CD14-positive monocyte (primary cell): Measurements from ENCODE around the gene PRSS3. TPM values are rescaled to one million over a fixed set of nuclear protein-coding genes. Genes with fewer than 3 reads are reported as not detected.

Experiments used
- DNase-seq, 3 donors: peaks; one replicate each; pipeline ENCODE4 v3.0.0-alpha.2; 2011 to 2022
- H2AFZ ChIP-seq: 2 replicates; pipeline ENCODE4 v1.6.0; 2012; ENCODE audit warnings: mild to moderate bottlenecking, low read depth, low read length, inconsistent platforms; ENCODE audit not compliant: insufficient read depth, poor library complexity, severe bottlenecking
- H3K27ac ChIP-seq, 2 donors: 1 replicate in 1 of 2; 2 replicates in 1 of 2; pipeline ENCODE4 v1.5.1; 2012 to 2013; ENCODE audit warnings: low read length in 2 of 2, control low read depth in 1 of 2, inconsistent platforms in 1 of 2, low read depth in 1 of 2, mild to moderate bottlenecking in 1 of 2
- H3K27me3 ChIP-seq, 2 donors: one replicate each; pipeline versions ENCODE4 v1.6.0 to v1.6.1; 2011 to 2013; ENCODE audit warnings: low read length in 2 of 2; ENCODE audit not compliant: control insufficient read depth in 2 of 2, insufficient read depth in 2 of 2
- H3K36me3 ChIP-seq, 2 donors: replicated peaks in 1 of 2; 1 replicate in 1 of 2; 2 replicates in 1 of 2; pipeline versions ENCODE4 v1.5.1 to v1.6.1; 2012 to 2013; ENCODE audit warnings: low read length in 2 of 2, control low read depth in 1 of 2, inconsistent platforms in 1 of 2, mild to moderate bottlenecking in 1 of 2; ENCODE audit not compliant: insufficient read depth in 2 of 2, control insufficient read depth in 1 of 2
- H3K4me1 ChIP-seq, 2 donors: 1 replicate in 1 of 2; 2 replicates in 1 of 2; pipeline versions ENCODE4 v1.5.1 to v1.6.1; 2012 to 2013; ENCODE audit warnings: low read length in 2 of 2, control low read depth in 1 of 2, inconsistent platforms in 1 of 2, mild to moderate bottlenecking in 1 of 2, moderate library complexity in 1 of 2; ENCODE audit not compliant: insufficient read depth in 2 of 2, control insufficient read depth in 1 of 2
- H3K4me2 ChIP-seq: replicated peaks from 2 replicates; pipeline ENCODE3; 2012; ENCODE audit warnings: low read length, moderate library complexity, mild to moderate bottlenecking; ENCODE audit not compliant: poor library complexity, severe bottlenecking; ENCODE audit errors: extremely low read depth
- H3K4me3 ChIP-seq, 3 experiments: fragments of 200-600 bp in 1 of 3; sonication (generic) in 1 of 3; replicated peaks in 1 of 3; 1 replicate in 2 of 3; 2 replicates in 1 of 3; pipeline ENCODE4 v1.5.1; 2011 to 2013; ENCODE audit warnings: low read length in 3 of 3, mild to moderate bottlenecking in 3 of 3, control low read depth in 2 of 3, low read depth in 2 of 3, inconsistent platforms in 1 of 3, moderate library complexity in 1 of 3
- H3K79me2 ChIP-seq: 2 replicates; pipeline ENCODE4 v1.6.0; 2012; ENCODE audit warnings: mild to moderate bottlenecking, control low read depth, inconsistent platforms, low read length, moderate library complexity; ENCODE audit not compliant: insufficient read depth
- H3K9ac ChIP-seq: 2 replicates; pipeline ENCODE4 v1.6.0; 2017; ENCODE audit warnings: low read length, mild to moderate bottlenecking; ENCODE audit not compliant: insufficient read depth, poor library complexity, severe bottlenecking
- H3K9me3 ChIP-seq, 2 donors: replicated peaks in 1 of 2; 1 replicate in 1 of 2; 2 replicates in 1 of 2; pipeline versions ENCODE4 v1.5.1 to v1.6.1; 2012 to 2013; ENCODE audit warnings: low read length in 2 of 2, control low read depth in 1 of 2; ENCODE audit not compliant: control insufficient read depth in 1 of 2, insufficient read depth in 1 of 2
- H4K20me1 ChIP-seq: 2 replicates; pipeline ENCODE4 v1.6.0; 2012; ENCODE audit warnings: mild to moderate bottlenecking, low read length, control low read depth, moderate library complexity; ENCODE audit not compliant: insufficient read depth
- H3K27ac Mint-ChIP-seq, 7 donors: one replicate each; pipeline ENCODE4 v1.8.0; 2020; ENCODE audit warnings: mild to moderate bottlenecking in 7 of 7, mixed read lengths in 7 of 7, moderate library complexity in 6 of 7, inconsistent platforms in 2 of 7
- H3K27me3 Mint-ChIP-seq, 3 donors: one replicate each; pipeline ENCODE4 v1.8.0; 2021 to 2022; ENCODE audit warnings: low read depth in 3 of 3, mild to moderate bottlenecking in 3 of 3, mixed read lengths in 3 of 3, moderate library complexity in 3 of 3, inconsistent platforms in 1 of 3
- H3K36me3 Mint-ChIP-seq, 2 donors: one replicate each; pipeline ENCODE4 v1.8.0; 2020; ENCODE audit warnings: mixed read lengths in 2 of 2, inconsistent platforms in 1 of 2, mild to moderate bottlenecking in 1 of 2
- H3K4me1 Mint-ChIP-seq: one replicate; pipeline ENCODE4 v1.8.0; 2020; ENCODE audit warnings: mild to moderate bottlenecking, mixed read lengths
- H3K4me3 Mint-ChIP-seq, 2 donors: one replicate each; pipeline ENCODE4 v1.8.0; 2020; ENCODE audit warnings: mild to moderate bottlenecking in 2 of 2, mixed read lengths in 2 of 2, moderate library complexity in 1 of 2
- H3K9me3 Mint-ChIP-seq, 7 donors: one replicate each; pipeline ENCODE4 v1.8.0; 2020 to 2022; ENCODE audit warnings: mixed read lengths in 7 of 7, mild to moderate bottlenecking in 6 of 7, moderate library complexity in 6 of 7, inconsistent platforms in 2 of 7
- CTCF ChIP-seq: fragments of 200-600 bp; IDR thresholded peaks from one replicate; pipeline ENCODE4 v1.8.0; 2022; ENCODE audit warnings: antibody characterized with exemption, mild to moderate bottlenecking
- WGBS: methylation state at CpG from one replicate; pipeline ENCODE4 v1.1.5; 2013; ENCODE audit warnings: missing lambda C conversion rate; ENCODE audit not compliant: insufficient coverage; 5-methylcytosine and 5-hydroxymethylcytosine counted together
- intact Hi-C, 2 donors: fragments of 100-400 bp; cut with micrococcal nuclease; formaldehyde crosslinking; loops; one replicate each; pipeline versions ENCODE4 v1.15.0 to v1.15.1; 2023
- polyA plus RNA-seq, 3 donors: library from polyadenylated mRNA; depleted of rRNA in 1 of 3; unstranded in 2 of 3; stranded (reverse) in 1 of 3; fragments of 300-500 nt in 2 of 3; fragments of >200 nt in 1 of 3; fragmentation: Illumina TruSeq in 2 of 3; gene quantifications; 1 replicate in 2 of 3; 2 replicates in 1 of 3; pipeline ENCODE4 v1.2.3, GENCODE V29; 2012 to 2021

PRSS3 gene
- polyA plus RNA-seq, 3 donors, result not detected

- Mint-ChIP-seq H3K4me3 (no peak overlapping the region), H3K27me3 (peaks cover 4 to 11% (median 9%) of the 10 kb centered on the region in 3 donors)
- intact Hi-C loops, result no loop called here
These were observed 18.8 kb upstream of the PRSS3 start for GRCh38 chr9:33776578-33776977.

GRCh38 chr9:33778700-33779351 is 16.5 kb upstream of the PRSS3 start:
- Histone ChIP-seq H2AFZ (no peak overlapping the region), H3K27ac (no peak overlapping the region), H3K4me3 (no peak overlapping the region), H3K36me3 (no peaks in the 10 kb centered on the region), H3K27me3 (no peaks in the 10 kb centered on the region), H3K4me2 (no peak overlapping the region), H4K20me1 (no peaks in the 10 kb centered on the region), H3K79me2 (no peaks in the 10 kb centered on the region), H3K4me1 (no peaks in the 10 kb centered on the region), H3K9me3 (no peaks in the 10 kb centered on the region), H3K9ac (no peak overlapping the region)
- Mint-ChIP-seq H3K27me3 (peaks cover 6 to 11% (median 9%) of the 10 kb centered on the region in 3 donors), H3K4me1 (peaks cover 11% of the 10 kb centered on the region), H3K4me3 (no peak overlapping the region), H3K36me3 (no peaks in the 10 kb centered on the region), H3K9me3 (peaks cover 0 to 1% (median 0%) of the 10 kb centered on the region in 7 donors), H3K27ac (no peak overlapping the region)
- intact Hi-C loops, result loop anchor here in 1 of 2 donors (2.0 kb wide), 1 partner anchor 40 kb away; no protein-coding TSS in a partner anchor
- peak; percentile 42 to 72 (median 61) for DNase-seq
- TF ChIP-seq CTCF, result peak; percentile 91
- 0% methylated on average over 2 of the region's 6 CpGs for WGBS

More at GRCh38 chr9:33776578-33776977, 18.8 kb upstream of the PRSS3 start:
- H3K9me3 ChIP-seq, result no peaks in the 10 kb centered on the region
- no peak for TF ChIP-seq CTCF
- no peaks in the 10 kb centered on the region for H3K27me3 ChIP-seq
- no peak for DNase-seq
- no peaks in the 10 kb centered on the region for H4K20me1 ChIP-seq
- no peaks in the 10 kb centered on the region for H3K36me3 Mint-ChIP-seq
- H3K79me2 ChIP-seq, result no peaks in the 10 kb centered on the region
- no peak overlapping the region for H3K4me2 ChIP-seq
- H3K4me1 Mint-ChIP-seq, result peaks cover 11% of the 10 kb centered on the region
- H3K9me3 Mint-ChIP-seq, result no peaks in the 10 kb centered on the region
- no peak overlapping the region for H3K9ac ChIP-seq
- no peak overlapping the region for H2AFZ ChIP-seq
- H3K36me3 ChIP-seq, result no peaks in the 10 kb centered on the region
- H3K4me3 ChIP-seq, result no peak overlapping the region
- no peak overlapping the region for H3K27ac Mint-ChIP-seq
- no peaks in the 10 kb centered on the region for H3K4me1 ChIP-seq
- no peak overlapping the region for H3K27ac ChIP-seq
